Pons (tissue), 1 donor: ENCODE measurements around the gene PBX2.
"Not testable (repeated sequence)": the region's sequence is repeated elsewhere in the genome, so short reads cannot be mapped to it uniquely, and the experiment has no call there.

Experiments used
- DNase-seq: peaks from one replicate; pipeline ENCODE4 v3.0.0-alpha.2; 2016; ENCODE audit warnings: low spot score

PBX2 gene

GRCh38 chr6:32149092-32149755, 40.8 kb downstream of the PBX2 start:
- DNase-seq: no peak

DNA sequence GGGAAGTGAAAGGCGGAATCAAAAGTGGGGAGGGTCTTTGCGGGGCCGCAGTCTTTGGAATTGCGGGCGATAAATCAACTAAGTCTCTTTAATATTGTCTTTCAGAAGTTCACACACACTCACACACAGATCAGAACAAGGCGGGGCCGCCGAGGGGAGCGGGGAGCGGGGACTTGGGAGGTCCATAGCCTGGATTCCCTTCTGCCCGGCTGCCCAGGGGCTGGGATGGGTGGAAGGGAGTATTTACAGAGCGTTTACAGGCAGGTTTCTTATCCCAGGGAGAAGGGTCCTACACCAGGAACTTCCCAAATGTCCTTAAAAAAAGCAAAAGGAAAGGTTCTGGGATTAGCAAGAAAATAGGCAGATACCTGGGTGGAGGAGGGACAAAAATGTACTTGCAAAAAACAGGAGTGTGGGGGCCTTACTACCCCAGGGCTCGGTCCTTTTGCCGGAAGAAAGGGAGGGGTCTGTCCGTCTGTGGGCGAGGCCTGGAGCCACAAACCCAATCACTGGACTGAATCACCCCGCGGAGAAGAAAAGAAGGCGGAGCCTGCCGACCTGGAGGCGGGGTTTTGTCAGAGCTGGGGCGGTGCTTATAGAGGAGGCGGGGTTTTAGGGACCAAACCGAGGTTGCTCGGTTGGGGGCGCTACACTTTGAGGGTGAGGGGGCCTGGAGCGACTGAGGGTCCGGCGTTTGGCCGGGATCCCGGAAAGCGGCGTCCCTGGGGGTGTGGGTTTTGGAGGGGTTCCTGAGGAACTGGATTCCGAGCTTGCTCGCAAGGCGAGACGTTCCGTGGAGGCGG, 41.5 kb downstream of the PBX2 start:
- DNase-seq: no peak

DNA sequence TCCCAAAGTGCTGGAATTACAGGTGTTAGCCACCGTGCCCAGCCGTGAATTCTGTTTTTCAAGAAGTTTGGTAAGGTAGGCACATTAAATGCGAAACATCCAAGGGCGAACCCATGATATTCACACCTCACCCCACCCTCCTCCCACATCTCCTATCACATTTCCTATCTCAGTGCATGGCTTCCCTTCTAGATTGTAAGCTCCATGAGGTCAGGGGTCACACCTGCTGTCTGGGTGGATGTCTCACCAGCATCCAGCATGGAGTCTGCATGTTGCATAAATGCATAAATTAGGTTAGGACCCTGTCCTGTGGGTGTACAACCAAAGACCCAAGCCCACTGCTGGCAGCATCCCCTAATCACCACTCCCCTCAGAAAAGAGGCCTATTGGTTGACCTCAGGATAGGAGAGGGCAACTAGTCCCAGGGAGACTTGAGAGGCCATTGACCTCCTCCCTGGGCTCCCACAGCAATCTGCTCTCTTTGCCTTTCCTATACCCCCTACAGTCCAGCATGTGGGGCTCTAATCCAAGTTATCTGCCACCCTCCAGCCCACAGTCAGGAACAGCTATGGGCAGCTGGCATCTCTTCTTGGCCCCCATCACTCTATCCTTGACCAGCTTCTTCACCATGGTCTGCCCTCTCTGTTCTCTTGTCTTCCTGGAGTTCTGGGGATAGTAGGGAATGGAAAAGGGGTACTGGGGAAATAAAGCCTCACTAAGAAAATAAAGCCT, 42.4 kb downstream of the PBX2 start:
- DNase-seq: no peak

DNA sequence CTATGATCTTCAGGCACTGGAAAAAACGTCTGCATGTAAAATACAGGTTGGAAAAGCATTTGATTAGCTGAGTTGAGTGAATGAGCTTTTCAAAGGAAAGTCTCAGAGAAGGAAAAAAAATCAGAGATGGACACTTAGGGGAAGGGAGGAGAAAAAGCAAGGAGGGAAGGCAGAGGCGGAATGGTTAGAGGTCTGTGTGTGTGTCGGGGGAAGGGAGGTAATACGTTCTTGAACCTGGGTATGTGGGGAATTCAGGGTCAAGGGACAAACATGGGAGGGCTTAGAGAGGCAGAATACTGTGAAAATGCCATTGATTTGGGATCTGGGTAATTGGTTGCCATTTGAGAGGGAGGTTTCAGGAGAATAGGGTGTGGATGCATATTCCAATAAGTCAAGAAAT, 43.3 kb downstream of the PBX2 start:
- DNase-seq: no peak

DNA sequence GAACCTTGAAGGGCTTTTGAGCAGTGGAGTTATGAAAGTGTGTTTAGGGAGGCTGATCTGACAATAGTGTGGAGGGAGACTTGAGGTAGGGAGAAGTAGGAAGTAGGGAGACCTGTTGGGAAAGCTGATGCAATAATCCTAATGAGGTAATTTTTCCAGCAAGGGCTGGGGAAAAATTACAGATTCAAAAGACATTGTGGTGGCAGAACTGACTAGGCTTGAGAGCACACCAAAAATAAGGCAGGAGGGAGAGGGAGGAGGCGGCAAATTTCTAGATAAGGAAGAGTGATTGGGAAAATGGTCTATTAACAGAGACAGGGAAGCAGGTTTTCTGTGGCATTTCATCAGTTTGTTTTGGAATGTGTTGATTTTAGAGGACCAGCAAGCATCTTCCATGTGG, 43.7 kb downstream of the PBX2 start:
- no peak for DNase-seq

GRCh38 chr6:32144238-32144637, 45.8 kb downstream of the PBX2 start:
- DNase-seq: not testable (repeated sequence)

- DNase-seq: no peak
Measured at GRCh38 chr6:32140420-32141046, 49.5 kb downstream of the PBX2 start.

DNA sequence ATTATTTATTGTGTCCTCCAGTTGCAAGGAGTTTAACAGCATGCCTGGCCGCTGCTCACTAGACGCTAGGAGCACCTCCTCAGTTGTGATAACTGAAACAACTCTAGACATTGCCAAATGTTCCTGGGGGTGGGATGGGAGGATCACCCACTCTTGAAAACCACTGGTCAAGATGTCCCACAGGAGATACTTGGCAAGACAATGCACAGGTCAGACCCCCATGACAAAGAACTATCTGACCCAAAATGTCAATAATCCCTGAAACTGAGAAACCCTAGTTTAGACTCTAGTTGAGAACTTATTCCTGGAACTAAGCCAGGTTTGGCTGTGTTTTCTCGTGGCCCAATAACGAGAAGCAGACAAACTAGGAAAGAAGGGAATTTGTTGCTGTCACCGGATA, 50.4 kb downstream of the PBX2 start:
- no peak for DNase-seq

DNA sequence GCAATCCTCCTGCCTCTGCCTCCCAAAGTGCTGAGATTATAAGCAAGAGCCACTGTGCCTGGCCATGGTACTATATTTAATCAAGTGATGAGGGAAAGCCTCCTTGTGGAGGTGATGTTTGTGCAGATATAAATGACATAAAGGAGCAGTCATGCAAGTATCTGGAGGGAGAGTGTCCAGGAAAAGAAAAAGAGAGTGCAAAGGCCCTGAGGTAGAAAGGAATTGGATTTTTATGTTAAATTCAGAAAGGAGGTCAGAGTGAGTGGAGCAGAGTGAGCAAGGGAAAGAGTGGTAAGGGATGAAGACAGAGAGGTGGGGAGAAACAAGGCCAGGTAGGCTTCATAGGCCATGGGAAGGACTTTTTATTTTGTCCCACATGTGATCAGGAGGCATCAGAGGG, 52.5 kb downstream of the PBX2 start:
- DNase-seq: no peak
